Endothelial cell of umbilical vein (primary cell): ENCODE data around the gene MAD2L2. TPM values are rescaled to one million over a fixed set of nuclear protein-coding genes. Genes with fewer than 3 reads are reported as not detected.

Experiments used
- BruUV-seq: library from RNA; stranded (reverse); fragments of 400-500 nt; replicated peaks from 2 replicates; lab custom pipeline; 2021; lab: Mats Ljungman, UMichigan
- CTCF ChIA-PET: fragments of 300-600, 350-600 bp; sonication (Branson Sonifier 250); formaldehyde crosslinking; loops from one replicate; lab custom pipeline; 2021; ENCODE audit warnings: antibody characterized with exemption, inconsistent platforms; lab: Charles Lee
- POLR2A ChIA-PET: fragments of 300-600, 350-600 bp; sonication (Branson Sonifier 250); formaldehyde crosslinking; loops from one replicate; lab custom pipeline; 2021; ENCODE audit warnings: antibody characterized with exemption, inconsistent platforms; lab: Charles Lee
- DNase-seq: peaks from one replicate; pipeline ENCODE4 v3.0.0-alpha.2; 2011; ENCODE audit warnings: low read depth, low spot score
- FAIRE-seq: peaks from 2 replicates; lab custom pipeline; 2011; peaks lifted over from hg19 to GRCh38; lab: Jason Lieb, UNC
- H2AFZ ChIP-seq: 2 replicates; pipeline ENCODE4 v1.6.0; 2012; ENCODE audit warnings: low read depth, low read length, control low read depth, inconsistent platforms
- H3K27ac ChIP-seq: 2 replicates; pipeline ENCODE4 v1.5.1; 2011; ENCODE audit warnings: low read depth, mild to moderate bottlenecking, control low read depth, low read length, moderate library complexity; ENCODE audit not compliant: insufficient read depth
- H3K27me3 ChIP-seq, 2 experiments: 2 replicates each; pipeline versions ENCODE4 v1.6.0 to v1.6.1; 2011; ENCODE audit warnings: low read length in 2 of 2, mixed read lengths in 1 of 2; ENCODE audit not compliant: control insufficient read depth in 2 of 2, insufficient read depth in 2 of 2
- H3K36me3 ChIP-seq, 2 experiments: 2 replicates in 1 of 2; 3 replicates in 1 of 2; pipeline ENCODE4 v1.5.1; 2011; ENCODE audit warnings: low read length in 2 of 2, mild to moderate bottlenecking in 1 of 2, moderate library complexity in 1 of 2; ENCODE audit not compliant: control insufficient read depth in 2 of 2, insufficient read depth in 2 of 2; ENCODE audit errors: extremely low read depth in 1 of 2
- H3K4me1 ChIP-seq: 3 replicates; pipeline ENCODE4 v1.5.1; 2011; ENCODE audit warnings: mild to moderate bottlenecking, low read length; ENCODE audit not compliant: control insufficient read depth, insufficient read depth; ENCODE audit errors: extremely low read depth
- H3K4me2 ChIP-seq: 2 replicates; pipeline ENCODE4 v1.6.1; 2011; ENCODE audit warnings: low read length, control low read depth, mixed read lengths; ENCODE audit not compliant: insufficient read depth
- H3K4me3 ChIP-seq, 3 experiments: fragments of 200-600 bp in 1 of 3; sonication (generic), shearing (Covaris generic) in 1 of 3; replicated peaks in 1 of 3; 2 replicates each; pipeline ENCODE4 v1.5.1; 2011 to 2016; ENCODE audit warnings: control low read depth in 3 of 3, low read length in 3 of 3, mild to moderate bottlenecking in 2 of 3, inconsistent platforms in 1 of 3, low read depth in 1 of 3, moderate library complexity in 1 of 3; ENCODE audit not compliant: insufficient read depth in 1 of 3
- H3K79me2 ChIP-seq: 2 replicates; pipeline ENCODE4 v1.6.0; 2012; ENCODE audit warnings: low read length, inconsistent platforms; ENCODE audit not compliant: control insufficient read depth, insufficient read depth
- H3K9ac ChIP-seq: replicated peaks from 2 replicates; pipeline ENCODE3; 2011; ENCODE audit warnings: low read length, control low read depth; ENCODE audit not compliant: insufficient read depth; ENCODE audit errors: extremely low read depth
- H3K9me1 ChIP-seq: replicated peaks from 3 replicates; pipeline ENCODE4 v1.6.0; 2011; ENCODE audit warnings: mild to moderate bottlenecking, low read length; ENCODE audit not compliant: control insufficient read depth, insufficient read depth; ENCODE audit errors: extremely low read depth
- H3K9me3 ChIP-seq: replicated peaks from 2 replicates; pipeline ENCODE4 v1.5.1; 2012; ENCODE audit warnings: low read length, inconsistent platforms; ENCODE audit not compliant: control insufficient read depth, insufficient read depth
- H4K20me1 ChIP-seq: replicated peaks from 2 replicates; pipeline ENCODE3; 2011; ENCODE audit warnings: mild to moderate bottlenecking, low read length; ENCODE audit not compliant: control insufficient read depth, insufficient read depth; ENCODE audit errors: extremely low read depth
- CTCF ChIP-seq, 2 donors: IDR thresholded peaks; 1 replicate in 1 of 2; 2 replicates in 1 of 2; pipeline ENCODE4 v1.5.1; 2011; ENCODE audit warnings: low read length in 2 of 2, mild to moderate bottlenecking in 2 of 2, moderate library complexity in 2 of 2, control low read depth in 1 of 2, inconsistent platforms in 1 of 2, low read depth in 1 of 2; ENCODE audit not compliant: insufficient read depth in 1 of 2; ENCODE audit errors: extremely low read depth in 1 of 2
- EZH2 ChIP-seq: IDR thresholded peaks from 2 replicates; pipeline ENCODE4 v1.6.1; 2012; ENCODE audit warnings: borderline replicate concordance, low read depth, mild to moderate bottlenecking, moderate library complexity, low read length, inconsistent platforms; ENCODE audit not compliant: severe bottlenecking
- FOS ChIP-seq: IDR thresholded peaks from 2 replicates; pipeline ENCODE4 v1.6.1; 2011; ENCODE audit warnings: mild to moderate bottlenecking, low read length, moderate library complexity, borderline replicate concordance; ENCODE audit not compliant: insufficient read depth
- GATA2 ChIP-seq: IDR thresholded peaks from 2 replicates; pipeline ENCODE4 v1.7.0; 2011; ENCODE audit warnings: low read depth, mild to moderate bottlenecking, moderate library complexity, mixed read lengths, low read length; ENCODE audit not compliant: insufficient read length, insufficient read depth
- JUN ChIP-seq: IDR thresholded peaks from 2 replicates; pipeline ENCODE4 v1.6.1; 2011; ENCODE audit warnings: borderline replicate concordance, low read depth; ENCODE audit not compliant: insufficient read length, insufficient read depth
- MAX ChIP-seq: IDR thresholded peaks from 2 replicates; pipeline ENCODE4 v1.6.1; 2011; ENCODE audit not compliant: insufficient read depth, insufficient read length
- MYC ChIP-seq: IDR thresholded peaks from one replicate; pipeline ENCODE4 v1.6.1; 2011; ENCODE audit warnings: mild to moderate bottlenecking, low read depth, low read length
- POLR2A ChIP-seq: IDR thresholded peaks from 2 replicates; pipeline ENCODE4 v1.6.1; 2012; ENCODE audit warnings: low read depth, mild to moderate bottlenecking, control low read depth, low read length
- POLR2AphosphoS5 ChIP-seq: IDR thresholded peaks from 2 replicates; pipeline ENCODE4 v1.6.1; 2012; ENCODE audit warnings: low read depth, mild to moderate bottlenecking, control low read depth, low read length, moderate library complexity; ENCODE audit not compliant: insufficient read depth
- dilution Hi-C: fragments of 300-500 bp; cut with MboI; formaldehyde crosslinking; loops from one replicate; pipeline ENCODE4 v1.15.0; 2019; ENCODE audit warnings: low sequenced_read_pairs; ENCODE audit not compliant: extremely low pct_ligation_motif_present
- intact Hi-C: fragments of 100-400 bp; cut with micrococcal nuclease; formaldehyde crosslinking; loops from one replicate; pipeline ENCODE4 v1.10.0; 2022
- polyA plus RNA-seq, 4 experiments: library from polyadenylated mRNA; depleted of rRNA in 3 of 4; stranded (reverse) in 3 of 4; unstranded in 1 of 4; fragments of >200 nt; gene quantifications; 2 replicates each; pipeline versions ENCODE4 v1.2.1 to v1.2.3, GENCODE V29; 2011 to 2012; ENCODE audit warnings: missing spikeins in 1 of 4
- total RNA-seq: library from RNA; stranded (reverse); gene quantifications from 2 replicates; pipeline ENCODE4 v1.2.3, GENCODE V29; 2021

MAD2L2 gene
- total and polyA plus RNA-seq, 2 donors (not counting 3 experiments of a cell fraction or from before 2014, with no cell fraction given) = 35.9 to 74.2 TPM

- BruUV-seq = no TSS peak
- FAIRE-seq = no peak
- H2AFZ ChIP-seq = no peak overlapping the region
- TF ChIP-seq MYC (no peak), EZH2 (no peak), POLR2A (no peak), GATA2 (no peak), FOS (no peak), POLR2AphosphoS5 (no peak), JUN (no peak), CTCF (IDR thresholded peaks at IDR 0.05; ENCODE audit: extremely low read depth in 1 of 2, insufficient read depth in 1 of 2, low read depth in 1 of 2, low read length in 2 of 2) (no peak), MAX (no peak)
- H3K27ac ChIP-seq = no peak overlapping the region
- intact Hi-C loops (loop anchor here (5.0 kb wide), 1 partner anchor 33 kb away; the partner anchor contains the start of gene MAD2L2), dilution Hi-C loops (no loop called here)
- H3K4me3 ChIP-seq = no peak overlapping the region
- ChIA-PET POLR2A (interaction anchor here (0.6 kb wide), 1 partner anchor 447 kb away, joined by 3 read pairs; no protein-coding TSS in a partner anchor), CTCF (interaction anchor here (0.9 to 9.8 kb wide), 8 partner anchors 51 to 678 kb away, joined by 3 to 170 read pairs (median 6); partner anchors contain the start of gene FBXO6)
- H4K20me1 ChIP-seq = no peaks in the 10 kb centered on the region
- H3K79me2 ChIP-seq = no peaks in the 10 kb centered on the region
- no peak for DNase-seq
- no peaks in the 10 kb centered on the region for H3K9me3 ChIP-seq
- peaks cover 4% of the 10 kb centered on the region for H3K4me1 ChIP-seq
- no peaks in the 10 kb centered on the region for H3K27me3 ChIP-seq
- no peak overlapping the region for H3K4me2 ChIP-seq
- no peaks in the 10 kb centered on the region for H3K36me3 ChIP-seq
- H3K9me1 ChIP-seq = no peaks in the 10 kb centered on the region
- H3K9ac ChIP-seq = no peak overlapping the region
Measured at GRCh38 chr1:11714831-11715575, 34.1 kb upstream of the MAD2L2 start.
